GM12878 (cell line): Measurements from ENCODE around the gene NR6A1. TPM values are rescaled to one million over a fixed set of nuclear protein-coding genes. Genes with fewer than 3 reads are reported as not detected.
A peak's percentile ranks its signal among the peaks of the same experiment; 100 is the strongest.

Experiments used
- ATAC-seq: fragments of 200-7000 bp; cut with Tn5 transposase; 3 replicates; pipeline ENCODE4 v1.9.1; 2020; ENCODE audit warnings: mild to moderate bottlenecking, moderate library complexity
- BruUV-seq: library from RNA; stranded (reverse); fragments of 400-500 nt; replicated peaks from 2 replicates; lab custom pipeline; 2021; lab: Mats Ljungman, UMichigan
- CTCF ChIA-PET: fragments of 300-600 bp; sonication (Branson Sonifier 250); formaldehyde crosslinking; extraction: SDS; loops from one replicate; lab custom pipeline; 2021; ENCODE audit warnings: inconsistent platforms; lab: Yijun Ruan, JAX
- POLR2A ChIA-PET: fragments of 350-600 bp; formaldehyde crosslinking; extraction: SDS; loops from one replicate; lab custom pipeline; 2021; ENCODE audit warnings: inconsistent platforms; lab: Charles Lee
- RAD21 ChIA-PET: fragments of 300-600 bp; sonication (Branson Sonifier 250); formaldehyde crosslinking; loops from one replicate; lab custom pipeline; 2023; ENCODE audit warnings: antibody characterized with exemption; ENCODE audit not compliant: unreplicated experiment; lab: Charles Lee
- SMC1A ChIA-PET: fragments of 300-600 bp; sonication (Branson Sonifier 250); formaldehyde crosslinking; loops from one replicate; lab custom pipeline; 2023; ENCODE audit not compliant: unreplicated experiment, uncharacterized antibody; lab: Charles Lee
- DNase-seq: peaks from one replicate; pipeline ENCODE4 v3.0.0-alpha.2; 2011; ENCODE audit warnings: low read depth, low spot score
- FAIRE-seq: peaks from 3 replicates; lab custom pipeline; 2011; peaks lifted over from hg19 to GRCh38; lab: Jason Lieb, UNC
- H2AFZ ChIP-seq: 2 replicates; pipeline ENCODE4 v1.6.0; 2011; ENCODE audit warnings: low read depth, low read length, control low read depth; ENCODE audit not compliant: control insufficient read depth
- H3K27ac ChIP-seq: 2 replicates; pipeline ENCODE4 v1.5.1; 2011; ENCODE audit warnings: control low read depth; ENCODE audit not compliant: control insufficient read depth, insufficient read depth
- H3K27me3 ChIP-seq, 2 experiments: replicated peaks in 1 of 2; 2 replicates each; pipeline versions ENCODE4 v1.6.0 to v1.6.1; 2011; ENCODE audit warnings: low read length in 1 of 2; ENCODE audit not compliant: control insufficient read depth in 2 of 2, insufficient read depth in 2 of 2
- H3K36me3 ChIP-seq, 2 experiments: 2 replicates each; pipeline ENCODE4 v1.5.1; 2011; ENCODE audit warnings: low read length in 1 of 2; ENCODE audit not compliant: control insufficient read depth in 2 of 2, insufficient read depth in 2 of 2
- H3K4me1 ChIP-seq: 2 replicates; pipeline ENCODE4 v1.6.1; 2011; ENCODE audit warnings: mild to moderate bottlenecking, low read length, moderate library complexity, mixed read lengths; ENCODE audit not compliant: control insufficient read depth, insufficient read depth
- H3K4me2 ChIP-seq: 2 replicates; pipeline ENCODE4 v1.6.0; 2011; ENCODE audit warnings: control low read depth; ENCODE audit not compliant: control insufficient read depth, insufficient read depth
- H3K4me3 ChIP-seq: fragments of 200-600 bp; sonication (generic); 2 replicates; pipeline ENCODE4 v1.5.1; 2016
- H3K79me2 ChIP-seq: 2 replicates; pipeline ENCODE4 v1.6.0; 2011; ENCODE audit warnings: low read length; ENCODE audit not compliant: control insufficient read depth, insufficient read depth
- H3K9ac ChIP-seq: 2 replicates; pipeline ENCODE4 v1.8.0; 2011; ENCODE audit warnings: low read length, control low read depth, mixed read lengths; ENCODE audit not compliant: control insufficient read depth, insufficient read depth
- H3K9me3 ChIP-seq: replicated peaks from 3 replicates; pipeline ENCODE4 v1.5.1; 2011; ENCODE audit warnings: mild to moderate bottlenecking, low read length; ENCODE audit not compliant: control insufficient read depth, insufficient read depth
- H4K20me1 ChIP-seq: 2 replicates; pipeline ENCODE4 v1.6.0; 2011; ENCODE audit not compliant: control insufficient read depth, insufficient read depth
- POLR2AphosphoS2 ChIP-seq: IDR thresholded peaks from 2 replicates; pipeline ENCODE4 v1.6.1; 2011; ENCODE audit warnings: low read depth, mild to moderate bottlenecking, low read length, improper control_type of control experiment, moderate library complexity
- SIN3A ChIP-seq: IDR thresholded peaks from 2 replicates; pipeline ENCODE4 v1.6.1; 2012; ENCODE audit warnings: low read depth, low read length, improper control_type of control experiment
- SPI1 ChIP-seq: IDR thresholded peaks from 2 replicates; pipeline ENCODE4 v1.6.1; 2011; ENCODE audit warnings: low read depth, mild to moderate bottlenecking, low read length, moderate library complexity, borderline replicate concordance; ENCODE audit not compliant: insufficient read depth
- ZNF622 ChIP-seq: fragments of 450-650 bp; IDR thresholded peaks from 2 replicates; pipeline ENCODE4 v1.6.1; 2017; ENCODE audit warnings: mild to moderate bottlenecking, inconsistent platforms
- WGBS: methylation state at CpG from one replicate; pipeline ENCODE4 v1.1.6; 2016; ENCODE audit warnings: low lambda C conversion rate; ENCODE audit not compliant: insufficient replicate concordance, insufficient coverage; ENCODE audit errors: missing lambda C conversion rate; 5-methylcytosine and 5-hydroxymethylcytosine counted together
- in situ Hi-C: fragments of 300-500 bp; cut with MboI; formaldehyde crosslinking; loops from 9 replicates; pipeline ENCODE4 v1.14.3; 2018; ENCODE audit warnings: mixed read lengths
- intact Hi-C: fragments of 100-400 bp; cut with micrococcal nuclease; formaldehyde crosslinking; loops from one replicate; pipeline ENCODE4 v1.14.2; 2022; ENCODE audit not compliant: unreplicated experiment
- microRNA-seq: library from miRNA; unstranded; fragments of <30 nt; microRNA quantifications from one replicate; pipeline ENCODE4, GENCODE V29; 2018
- polyA plus RNA-seq, 11 experiments: library from polyadenylated mRNA; depleted of rRNA in 4 of 11; unstranded in 6 of 11; stranded (reverse) in 5 of 11; fragments of >200 nt; fragmentation: Nextera tagmentation in 4 of 11; fragmentation: Illumina TruSeq in 1 of 11; extraction: Ambion mirVana in 4 of 11; extraction: Trizol in 1 of 11; gene quantifications; 1 replicate in 1 of 11; 2 replicates in 10 of 11; pipeline versions ENCODE4 v1.2.1 to v1.2.3, GENCODE V29; 2011 to 2016; ENCODE audit warnings: inconsistent platforms in 2 of 11, missing spikeins in 2 of 11, low read depth in 1 of 11
- small RNA-seq: library from RNA; depleted of rRNA; stranded (forward); fragments of <200 nt; gene quantifications from one replicate; pipeline ENCODE3, GENCODE V24; 2014
- total RNA-seq, 4 experiments: library from RNA; depleted of rRNA in 3 of 4; stranded (reverse); fragments of >200 nt in 3 of 4; fragmentation: Illumina TruSeq in 1 of 4; extraction: Trizol in 1 of 4; gene quantifications; 2 replicates each; pipeline versions ENCODE4 v1.2.1 to v1.2.3, GENCODE V29; 2013 to 2021

NR6A1 gene
- total and polyA plus RNA-seq, 10 of the 15 experiments (the other 5 are each of a cell fraction or from before 2014, with no cell fraction given): 1.2 to 9.2 (median 4.6) TPM

DNA sequence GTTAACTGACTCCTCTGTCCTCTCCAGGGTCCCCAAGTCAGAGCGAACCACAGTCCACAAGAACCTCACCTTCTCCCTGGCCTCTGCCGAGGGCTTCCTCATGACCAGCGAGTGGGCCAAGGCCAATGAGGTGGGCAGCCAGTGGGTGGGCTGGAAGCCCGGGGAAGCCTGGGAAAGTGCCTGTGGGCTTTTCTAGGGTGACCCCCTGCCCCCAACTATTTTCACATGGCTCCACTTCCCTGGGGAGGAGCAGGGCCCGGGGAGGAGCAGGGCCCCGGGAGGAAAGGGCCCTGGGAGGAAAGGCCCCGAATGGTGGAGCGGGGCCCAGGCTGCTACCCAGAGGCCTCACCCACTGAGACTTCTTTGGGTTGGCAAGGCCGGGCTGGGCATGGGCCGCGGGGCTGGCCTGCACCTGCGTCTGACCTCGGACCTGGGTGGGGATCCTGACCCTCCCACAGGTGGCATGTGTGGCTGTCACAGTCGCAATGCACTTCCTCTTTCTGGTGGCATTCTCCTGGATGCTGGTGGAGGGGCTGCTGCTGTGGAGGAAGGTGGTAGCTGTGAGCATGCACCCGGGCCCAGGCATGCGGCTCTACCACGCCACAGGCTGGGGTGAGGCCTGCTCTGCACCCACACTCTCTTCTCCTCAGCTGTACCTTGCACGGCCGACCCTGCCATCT is 302.9 kb downstream of the NR6A1 start:
- in situ Hi-C loops (no loop called here), intact Hi-C loops (no loop called here)
- no peak overlapping the region for H3K9ac ChIP-seq
- no peak overlapping the region for H3K4me3 ChIP-seq
- no peaks in the 10 kb centered on the region for H3K36me3 ChIP-seq
- no peaks in the 10 kb centered on the region; a peak in 1 of 4 replicates for H3K27me3 ChIP-seq
- POLR2A ChIA-PET: no interaction called here
- no peak overlapping the region for H3K27ac ChIP-seq
- no peaks in the 10 kb centered on the region for H3K4me1 ChIP-seq
- RAD21 ChIA-PET: no interaction called here
- DNase-seq: no peak
- no peak overlapping the region for H2AFZ ChIP-seq
- H3K4me2 ChIP-seq: no peak overlapping the region
- CTCF ChIA-PET: no interaction called here
- H4K20me1 ChIP-seq: no peaks in the 10 kb centered on the region
- BruUV-seq: no TSS peak
- FAIRE-seq: no peak
- H3K9me3 ChIP-seq: no peaks in the 10 kb centered on the region
- peak; percentile 79 for TF ChIP-seq SPI1
- no peak for TF ChIP-seq SIN3A
- TF ChIP-seq ZNF622: no peak
- ATAC-seq: peak; percentile 37
- H3K79me2 ChIP-seq: no peaks in the 10 kb centered on the region
- SMC1A ChIA-PET: no interaction called here
- WGBS: 37% methylated on average over 19 of the region's 19 CpGs

- FAIRE-seq: no peak
- no peak overlapping the region for H2AFZ ChIP-seq
- H3K4me1 ChIP-seq: no peaks in the 10 kb centered on the region
- ChIA-PET POLR2A (no interaction called here), SMC1A (no interaction called here), RAD21 (no interaction called here), CTCF (interaction anchor here (0.6 kb wide), 1 partner anchor 21 kb away, joined by 4 read pairs; no protein-coding TSS in a partner anchor)
- H3K4me3 ChIP-seq: no peak overlapping the region
- intact Hi-C loops: no loop called here
- no peaks in the 10 kb centered on the region for H4K20me1 ChIP-seq
- H3K9me3 ChIP-seq: no peaks in the 10 kb centered on the region
- H3K27ac ChIP-seq: no peak overlapping the region
- H3K9ac ChIP-seq: no peak overlapping the region
- 45% methylated on average over 17 of the region's 17 CpGs for WGBS
- ATAC-seq: no peak
- H3K27me3 ChIP-seq: no peaks in the 10 kb centered on the region; a peak in 1 of 4 replicates
- no peaks in the 10 kb centered on the region for H3K79me2 ChIP-seq
- TF ChIP-seq POLR2AphosphoS2: no peak
- TF ChIP-seq, all 136 proteins: peak for 0
- Histone ChIP-seq H3K4me2 (no peak overlapping the region), H3K36me3 (no peaks in the 10 kb centered on the region)
- BruUV-seq: no TSS peak
- in situ Hi-C loops: no loop called here
- no peak for DNase-seq
These were observed 303.6 kb downstream of the NR6A1 start for GRCh38 chr9:124467410-124468060.

Small RNA genes within 50 kb of the gene (microRNA-seq; reads per million reads assigned to microRNA genes)
- gene MIR181A2: 6,347 reads per million, percentile 95 among the genes with 10 or more reads in this experiment
- 623 reads per million, percentile 86 among the genes with 10 or more reads in this experiment for gene MIR181B2

Small RNA genes within 50 kb of the gene (small RNA-seq; reads per million reads assigned to genes)
- 282 reads per million, percentile 99 among the genes with 10 or more reads in this experiment for gene MIR181A2
- 79.8 reads per million, percentile 99 among the genes with 10 or more reads in this experiment for gene MIR181B2
- not detected for gene RN7SL302P

Other genes starting within 250 kb of the NR6A1 start
- 0.05 and 0.06 TPM in 2 replicates for gene OLFML2A, start 5.8 kb upstream of the NR6A1 start, total RNA-seq (2014; rRNA removed)
- 0.09 and 0.14 TPM in 2 replicates for gene OLFML2A, start 5.8 kb upstream of the NR6A1 start, total RNA-seq (2014; rRNA removed; fragmentation: Illumina TruSeq; extraction: Trizol)
- 0.10 and 0.27 TPM in 2 replicates for gene OLFML2A, start 5.8 kb upstream of the NR6A1 start, total RNA-seq (2021)
- gene OLFML2A, start 5.8 kb upstream of the NR6A1 start, polyA plus RNA-seq (2011; rRNA removed): not detected in 2 replicates
- 0.06 and 0.10 TPM in 2 replicates for gene OLFML2A, start 5.8 kb upstream of the NR6A1 start, polyA plus RNA-seq (2014; fragmentation: Illumina TruSeq; extraction: Trizol)
- gene OLFML2A, start 5.8 kb upstream of the NR6A1 start, polyA plus RNA-seq (2014; fragmentation: Nextera tagmentation; extraction: Ambion mirVana): under 1 TPM in 1 of 2 experiments, not detected in 1; 0.02 TPM
- 0.13 and 0.16 TPM in 2 replicates for gene OLFML2A, start 5.8 kb upstream of the NR6A1 start, polyA plus RNA-seq (2014; rRNA removed)
- not detected for gene OLFML2A, start 5.8 kb upstream of the NR6A1 start, polyA plus RNA-seq (2016; fragmentation: Nextera tagmentation; extraction: Ambion mirVana)
- not detected in 2 replicates for gene WDR38, start 82.1 kb upstream of the NR6A1 start, total RNA-seq (2014; rRNA removed)
- not detected in 2 replicates for gene WDR38, start 82.1 kb upstream of the NR6A1 start, total RNA-seq (2014; rRNA removed; fragmentation: Illumina TruSeq; extraction: Trizol)
- gene WDR38, start 82.1 kb upstream of the NR6A1 start, total RNA-seq (2021): not detected in 2 replicates
- gene WDR38, start 82.1 kb upstream of the NR6A1 start, polyA plus RNA-seq (2011; rRNA removed): not detected in 2 replicates
- gene WDR38, start 82.1 kb upstream of the NR6A1 start, polyA plus RNA-seq (2014; fragmentation: Illumina TruSeq; extraction: Trizol): not detected in 2 replicates
- not detected for gene WDR38, start 82.1 kb upstream of the NR6A1 start, polyA plus RNA-seq (2014; fragmentation: Nextera tagmentation; extraction: Ambion mirVana)
- gene WDR38, start 82.1 kb upstream of the NR6A1 start, polyA plus RNA-seq (2014; rRNA removed): not detected in 2 replicates
- not detected for gene WDR38, start 82.1 kb upstream of the NR6A1 start, polyA plus RNA-seq (2016; fragmentation: Nextera tagmentation; extraction: Ambion mirVana)
- 4,617 and 5,922 TPM in 2 replicates for gene RPL35, start 90.6 kb upstream of the NR6A1 start, total RNA-seq (2014; rRNA removed)
- gene RPL35, start 90.6 kb upstream of the NR6A1 start, total RNA-seq (2014; rRNA removed; fragmentation: Illumina TruSeq; extraction: Trizol): 3,907 and 4,081 TPM in 2 replicates
- 2,572 and 2,695 TPM in 2 replicates for gene RPL35, start 90.6 kb upstream of the NR6A1 start, total RNA-seq (2021)
- 1,958 and 3,572 TPM in 2 replicates for gene RPL35, start 90.6 kb upstream of the NR6A1 start, polyA plus RNA-seq (2011; rRNA removed)
- 1,263 and 3,648 TPM in 2 replicates for gene RPL35, start 90.6 kb upstream of the NR6A1 start, polyA plus RNA-seq (2014; fragmentation: Illumina TruSeq; extraction: Trizol)
- gene RPL35, start 90.6 kb upstream of the NR6A1 start, polyA plus RNA-seq (2014; fragmentation: Nextera tagmentation; extraction: Ambion mirVana): 1,000 to 10,000 TPM; 5,281 to 6,300 TPM
- 5,524 and 8,197 TPM in 2 replicates for gene RPL35, start 90.6 kb upstream of the NR6A1 start, polyA plus RNA-seq (2014; rRNA removed)
- 1,000 to 10,000 TPM; 2,862 to 2,907 TPM for gene RPL35, start 90.6 kb upstream of the NR6A1 start, polyA plus RNA-seq (2016; fragmentation: Nextera tagmentation; extraction: Ambion mirVana)
- 62.2 and 63.9 TPM in 2 replicates for gene ARPC5L, start 90.8 kb upstream of the NR6A1 start, total RNA-seq (2014; rRNA removed)
- gene ARPC5L, start 90.8 kb upstream of the NR6A1 start, total RNA-seq (2014; rRNA removed; fragmentation: Illumina TruSeq; extraction: Trizol): 84.4 and 90.1 TPM in 2 replicates
- gene ARPC5L, start 90.8 kb upstream of the NR6A1 start, total RNA-seq (2021): 93.0 and 98.4 TPM in 2 replicates
- gene ARPC5L, start 90.8 kb upstream of the NR6A1 start, polyA plus RNA-seq (2011; rRNA removed): 110 and 123 TPM in 2 replicates
- gene ARPC5L, start 90.8 kb upstream of the NR6A1 start, polyA plus RNA-seq (2014; fragmentation: Illumina TruSeq; extraction: Trizol): 89.6 and 105 TPM in 2 replicates
- 100 to 1,000 TPM in 1 of 2 experiments, 10 to 100 TPM in 1; 42.3 to 121 TPM for gene ARPC5L, start 90.8 kb upstream of the NR6A1 start, polyA plus RNA-seq (2014; fragmentation: Nextera tagmentation; extraction: Ambion mirVana)
- 149 and 150 TPM in 2 replicates for gene ARPC5L, start 90.8 kb upstream of the NR6A1 start, polyA plus RNA-seq (2014; rRNA removed)
- 100 to 1,000 TPM; 179 to 207 TPM for gene ARPC5L, start 90.8 kb upstream of the NR6A1 start, polyA plus RNA-seq (2016; fragmentation: Nextera tagmentation; extraction: Ambion mirVana)
- 8.5 and 9.8 TPM in 2 replicates for gene GOLGA1, start 169.8 kb upstream of the NR6A1 start, total RNA-seq (2014; rRNA removed)
- 5.4 and 5.6 TPM in 2 replicates for gene GOLGA1, start 169.8 kb upstream of the NR6A1 start, total RNA-seq (2014; rRNA removed; fragmentation: Illumina TruSeq; extraction: Trizol)
- gene GOLGA1, start 169.8 kb upstream of the NR6A1 start, total RNA-seq (2021): 9.2 and 9.6 TPM in 2 replicates
- 14.1 and 18.8 TPM in 2 replicates for gene GOLGA1, start 169.8 kb upstream of the NR6A1 start, polyA plus RNA-seq (2011; rRNA removed)
- gene GOLGA1, start 169.8 kb upstream of the NR6A1 start, polyA plus RNA-seq (2014; fragmentation: Illumina TruSeq; extraction: Trizol): 7.8 and 8.8 TPM in 2 replicates
- gene GOLGA1, start 169.8 kb upstream of the NR6A1 start, polyA plus RNA-seq (2014; fragmentation: Nextera tagmentation; extraction: Ambion mirVana): 1 to 10 TPM; 2.9 to 3.0 TPM
- 9.5 and 11.0 TPM in 2 replicates for gene GOLGA1, start 169.8 kb upstream of the NR6A1 start, polyA plus RNA-seq (2014; rRNA removed)
- 1 to 10 TPM; 7.8 to 8.4 TPM for gene GOLGA1, start 169.8 kb upstream of the NR6A1 start, polyA plus RNA-seq (2016; fragmentation: Nextera tagmentation; extraction: Ambion mirVana)